NCI-H1417 treated with DMSO at 0.1 percent for 48 hours (cell line): ENCODE measurements around the gene SREBF2.
"Not testable (repeated sequence)": the region's sequence is repeated elsewhere in the genome, so short reads cannot be mapped to it uniquely, and the experiment has no call there.

ENCODE experiments used
- DNase-seq: peaks from one replicate; lab custom pipeline; 2025; lab: John Stamatoyannopoulos, UW

Gene SREBF2

DNA sequence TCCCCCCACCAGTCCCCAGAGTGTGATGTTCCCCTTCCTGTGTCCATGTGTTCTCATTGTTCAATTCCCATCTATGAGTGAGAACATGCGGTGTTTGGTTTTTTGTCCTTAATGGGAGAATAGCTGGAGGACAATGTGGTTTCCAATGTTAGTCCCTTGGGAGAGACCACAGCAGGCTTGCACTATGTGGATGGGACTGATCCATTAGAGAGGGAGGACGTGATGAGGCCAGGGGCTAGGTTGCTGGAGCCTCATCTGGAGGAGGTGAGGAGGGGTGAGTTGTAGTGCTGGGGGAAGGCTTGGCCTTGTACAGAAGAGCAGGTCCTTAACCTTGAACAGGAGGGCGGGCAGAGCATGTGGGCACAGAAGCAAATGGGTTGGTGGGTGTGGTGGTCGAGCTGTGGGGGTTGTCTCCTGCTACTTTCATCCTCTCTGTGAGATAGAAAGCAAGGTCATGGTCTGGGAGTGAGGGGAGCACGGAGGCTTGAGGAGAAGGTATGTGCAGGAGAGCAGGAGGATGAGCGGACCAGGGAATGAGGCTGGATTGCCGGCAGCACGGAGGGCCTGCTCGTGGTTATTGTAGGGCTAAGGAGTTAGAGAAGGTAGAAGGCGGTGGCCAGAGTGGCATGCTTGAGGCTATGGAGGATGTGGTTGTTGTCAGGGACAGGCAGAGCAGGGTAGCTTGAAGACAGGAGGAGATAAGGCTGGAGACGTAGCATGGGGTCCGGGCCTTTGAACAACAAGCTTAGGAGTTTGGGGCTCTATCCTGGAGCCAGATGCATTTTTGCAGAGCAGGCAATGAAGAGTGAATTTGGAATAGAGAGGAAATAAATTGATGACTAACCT is 11.2 kb upstream of the SREBF2 start:
- no peak for DNase-seq

DNA sequence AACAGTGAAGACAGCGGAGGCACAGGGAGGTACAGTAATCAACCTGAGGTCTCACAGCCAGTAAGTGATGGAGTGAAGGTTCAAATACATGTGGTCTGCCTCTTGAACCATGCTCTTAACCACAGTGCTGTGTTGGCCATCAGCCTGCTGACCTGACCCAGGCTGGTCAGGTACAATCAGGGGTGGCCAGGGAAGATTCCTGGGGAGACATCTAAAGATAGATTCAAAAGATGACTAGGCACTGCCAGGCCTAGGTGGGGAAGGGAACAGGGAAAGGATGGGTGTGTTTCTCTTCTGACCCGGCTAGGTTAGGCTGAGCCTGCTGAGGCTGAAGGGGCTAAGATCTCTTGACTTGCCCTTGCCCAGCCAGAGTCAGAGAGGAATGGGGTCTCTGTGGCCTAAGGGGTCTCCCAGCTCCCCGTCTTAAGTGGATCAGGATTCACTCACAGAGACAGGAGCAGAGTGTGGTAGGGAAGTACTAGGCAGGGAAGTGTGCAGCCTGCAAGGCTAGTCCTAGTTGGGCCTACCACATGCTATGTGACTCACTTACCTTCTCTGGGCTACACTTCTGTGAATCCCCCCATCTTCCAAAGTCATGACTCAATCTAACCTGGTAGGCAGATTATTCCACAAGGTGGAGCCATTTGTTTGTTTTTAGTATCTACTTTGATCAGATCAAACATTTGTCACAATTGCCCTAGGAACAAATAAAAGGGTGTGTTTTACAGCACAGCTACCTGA is 10.4 kb upstream of the SREBF2 start:
- DNase-seq = no peak

DNA sequence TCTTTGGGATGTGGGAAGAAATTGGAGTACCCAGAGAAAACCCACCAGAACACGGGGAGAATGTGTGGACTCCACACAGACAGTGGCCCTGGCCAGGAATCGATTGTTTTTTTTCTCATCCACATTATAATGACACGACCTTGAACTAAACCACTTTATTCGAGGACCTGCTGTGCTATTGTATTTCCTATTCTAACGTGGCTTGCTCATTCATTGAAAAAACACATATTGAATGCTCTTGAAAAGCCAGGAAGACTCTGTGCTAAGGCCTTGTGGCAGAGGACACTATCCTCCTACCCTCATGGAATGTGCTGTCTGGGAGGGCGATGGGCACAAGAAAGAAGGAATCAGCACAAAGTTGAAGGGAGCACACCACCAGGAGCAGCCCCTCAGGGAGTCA is 9.1 kb upstream of the SREBF2 start:
- no peak for DNase-seq

DNA sequence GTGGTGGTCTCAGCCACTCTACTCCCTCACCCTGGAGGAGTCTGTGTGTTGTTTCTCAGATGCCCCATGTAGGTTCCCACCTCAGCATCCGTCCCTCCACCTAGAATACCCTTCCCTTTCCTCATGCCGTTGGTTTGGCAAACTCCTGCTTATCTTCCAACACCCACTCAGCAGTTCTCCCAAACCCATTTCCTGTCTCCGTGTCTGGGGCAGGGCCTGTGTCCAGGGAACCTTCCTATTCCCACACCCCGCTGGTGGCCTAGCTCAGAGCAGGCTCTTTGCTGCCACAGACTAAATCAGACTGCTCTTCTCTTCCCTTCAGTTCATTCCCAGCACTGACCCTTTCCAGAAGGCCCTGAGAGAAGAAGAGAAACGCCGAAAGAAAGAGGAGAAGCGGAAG is 7.5 kb upstream of the SREBF2 start:
- no peak for DNase-seq

DNA sequence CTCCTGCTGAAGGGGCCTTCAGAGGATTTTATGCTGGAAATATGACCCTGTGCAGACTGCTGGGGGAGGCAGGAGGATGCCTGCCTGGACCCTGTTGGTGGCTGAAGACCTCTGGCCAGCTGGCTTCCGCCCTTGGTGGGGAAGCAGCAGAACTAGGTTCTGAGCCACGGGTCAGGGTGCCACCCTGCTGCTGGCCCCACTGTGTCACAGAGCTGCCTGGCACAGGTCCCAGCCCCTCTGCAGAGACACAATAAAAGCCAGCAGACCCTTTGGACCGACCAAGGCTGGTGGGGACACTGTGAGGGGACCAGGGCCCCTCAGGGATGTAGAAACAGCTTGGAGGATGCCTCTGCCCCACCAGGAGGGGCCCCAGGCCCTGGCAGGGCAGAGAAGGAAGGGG is 6.9 kb upstream of the SREBF2 start:
- DNase-seq = no peak

DNA sequence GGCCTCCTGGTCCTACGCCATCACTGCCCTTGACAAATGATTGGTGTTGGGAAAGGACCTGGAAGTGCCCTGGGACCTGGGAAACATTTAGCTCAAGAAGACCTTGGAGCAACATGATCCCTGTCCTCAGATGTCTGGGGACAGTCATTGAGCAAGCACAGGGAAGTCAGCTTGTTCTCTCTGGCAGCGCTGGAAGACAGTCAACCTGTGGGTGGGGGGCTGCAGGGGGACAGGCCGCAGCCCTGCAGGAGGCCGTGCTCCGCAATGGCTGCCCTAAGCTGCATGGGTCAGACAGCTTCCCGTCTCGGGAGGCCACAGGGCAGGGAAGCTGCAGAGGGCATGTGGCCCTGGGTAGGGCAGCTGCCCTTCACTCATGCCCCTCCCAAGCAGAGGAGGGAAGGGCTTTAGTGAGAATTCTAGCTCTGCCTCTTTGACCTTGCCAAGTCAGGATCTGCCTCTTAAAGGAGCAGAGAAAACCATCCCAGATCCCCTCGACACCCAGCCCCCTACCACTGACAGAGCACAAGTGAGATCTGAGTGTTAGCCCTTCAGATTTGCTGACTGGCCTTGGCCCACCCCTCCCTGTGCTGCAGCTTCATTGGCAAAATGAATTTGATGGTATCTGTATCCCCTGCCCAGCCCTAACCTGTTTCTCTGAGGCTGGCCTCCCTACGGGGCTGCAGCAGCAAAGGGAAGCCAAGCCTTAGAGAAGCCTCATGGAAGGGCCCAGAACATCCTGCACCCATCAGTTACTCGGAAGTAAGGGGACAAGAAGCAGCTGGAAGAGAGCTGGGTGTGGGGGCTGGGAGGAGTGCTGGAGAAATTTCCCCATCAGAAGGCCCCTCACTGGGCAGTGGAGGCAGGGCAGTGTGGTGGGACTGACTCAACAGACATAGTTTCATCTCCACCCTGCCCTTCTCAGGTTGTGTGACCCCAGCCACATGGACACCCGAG is 6.2 kb upstream of the SREBF2 start:
- no peak for DNase-seq

DNA sequence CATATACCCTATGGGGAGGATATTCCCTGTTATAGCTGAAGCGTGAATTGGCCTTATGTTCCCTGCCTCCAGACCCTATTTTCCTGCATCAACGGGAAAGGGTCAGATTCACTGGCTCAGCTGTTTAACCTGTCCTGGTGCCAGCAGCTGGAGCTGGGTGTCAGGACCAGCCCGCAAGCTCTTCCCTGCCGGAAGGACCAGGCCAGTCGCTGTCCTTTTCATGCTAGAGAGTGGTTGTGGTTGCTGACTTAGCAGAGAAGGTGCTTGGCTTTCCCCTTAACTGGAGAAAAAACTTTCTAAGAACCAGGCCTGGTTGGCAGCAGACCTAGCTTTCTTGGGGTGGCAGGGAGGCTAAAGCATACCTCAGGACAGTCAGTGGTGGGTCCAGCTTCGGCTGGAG is 5.2 kb upstream of the SREBF2 start:
- DNase-seq = no peak

DNA sequence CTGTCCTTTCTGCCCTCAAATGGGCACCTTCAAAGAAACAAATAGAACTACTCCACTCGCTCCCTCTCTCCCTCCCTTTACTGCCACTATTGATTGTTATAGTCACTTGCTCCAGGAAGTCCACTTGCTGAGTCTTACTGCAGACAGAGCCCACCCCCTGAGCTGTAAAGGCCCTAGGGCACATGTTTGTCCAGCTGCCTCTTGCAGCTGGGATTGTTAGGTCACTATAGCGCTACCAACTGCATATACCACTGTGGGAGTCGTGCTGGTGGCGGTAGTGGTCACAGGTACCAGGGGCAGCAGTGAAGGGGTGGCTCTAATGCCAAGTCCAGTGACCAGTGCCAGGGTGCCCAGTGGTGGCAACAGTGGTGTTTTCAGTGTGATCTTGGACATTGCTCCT is 4.4 kb upstream of the SREBF2 start:
- DNase-seq = peak; percentile 29

DNA sequence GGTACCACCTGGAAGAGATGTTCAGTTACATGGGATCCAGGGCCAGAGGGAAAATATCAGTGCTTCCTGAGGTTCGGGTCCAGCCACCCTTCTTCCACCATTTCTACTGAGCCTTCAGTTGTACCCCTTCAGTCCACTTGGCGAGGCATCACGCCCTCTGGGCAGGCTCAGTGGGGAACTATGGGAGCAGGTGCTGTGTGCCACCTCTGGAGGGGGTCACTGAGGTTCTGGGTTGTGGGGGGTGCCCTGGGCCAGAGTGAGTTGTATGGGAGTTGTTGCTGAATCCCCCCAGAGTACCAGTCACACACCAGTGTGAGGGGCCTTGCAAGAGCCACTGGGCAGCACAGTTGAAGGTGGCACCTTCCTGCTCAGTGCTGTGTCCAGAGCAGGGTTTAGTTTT is 2.7 kb upstream of the SREBF2 start:
- no peak for DNase-seq

DNA sequence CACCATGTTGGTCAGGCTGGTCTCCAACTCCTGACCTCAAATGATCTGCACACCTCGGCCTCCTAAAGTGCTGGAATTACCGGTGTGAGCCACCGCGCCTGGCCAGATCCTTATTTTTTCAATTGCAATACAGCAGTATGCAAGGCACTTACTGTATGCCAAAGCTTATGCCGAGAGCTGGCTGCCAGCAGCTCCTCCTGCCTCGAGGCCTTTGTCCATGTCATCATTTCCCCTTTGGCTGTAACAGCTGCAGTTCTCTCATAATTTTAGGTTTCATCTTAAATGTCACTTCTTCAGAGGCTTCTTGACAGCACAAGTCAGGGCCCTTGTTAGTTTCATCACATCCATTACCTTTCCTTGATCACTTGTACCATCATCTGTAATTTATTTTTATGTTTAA is 1.5 kb upstream of the SREBF2 start:
- no peak for DNase-seq

DNA sequence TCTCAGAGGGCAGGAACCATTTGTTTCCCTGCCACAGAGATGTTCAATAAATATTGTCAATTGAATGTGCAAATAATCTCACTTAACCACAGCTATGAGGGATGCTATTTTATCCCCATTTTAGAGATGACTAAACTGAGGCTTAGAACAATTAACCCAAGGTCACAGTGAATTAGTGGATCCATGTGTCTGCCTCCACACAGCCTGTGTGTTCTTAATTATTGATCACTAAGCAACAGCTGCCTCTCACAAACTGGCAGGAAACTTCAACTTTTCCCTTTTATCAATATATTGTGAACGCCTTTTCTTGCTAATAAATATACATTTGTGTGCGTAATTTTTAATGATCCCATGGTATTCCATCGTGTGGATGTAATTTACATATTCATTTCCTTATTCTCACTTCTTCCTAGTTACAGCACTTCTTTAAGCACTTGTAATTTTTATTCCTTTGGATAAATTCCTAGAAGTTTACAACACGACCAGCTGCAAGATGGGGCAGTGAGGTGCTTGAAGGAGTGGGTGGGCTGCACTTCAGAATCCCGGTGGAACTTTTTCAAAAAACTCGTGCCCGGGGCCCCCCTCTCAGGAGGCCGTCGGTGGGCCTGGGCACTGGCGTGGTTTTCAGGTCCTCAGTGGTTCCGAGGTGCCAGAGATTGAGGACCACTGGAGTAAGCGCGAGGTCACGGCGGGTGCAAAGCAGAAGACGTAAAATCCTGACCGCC is 915 bp upstream of the SREBF2 start:
- DNase-seq = no peak

DNA sequence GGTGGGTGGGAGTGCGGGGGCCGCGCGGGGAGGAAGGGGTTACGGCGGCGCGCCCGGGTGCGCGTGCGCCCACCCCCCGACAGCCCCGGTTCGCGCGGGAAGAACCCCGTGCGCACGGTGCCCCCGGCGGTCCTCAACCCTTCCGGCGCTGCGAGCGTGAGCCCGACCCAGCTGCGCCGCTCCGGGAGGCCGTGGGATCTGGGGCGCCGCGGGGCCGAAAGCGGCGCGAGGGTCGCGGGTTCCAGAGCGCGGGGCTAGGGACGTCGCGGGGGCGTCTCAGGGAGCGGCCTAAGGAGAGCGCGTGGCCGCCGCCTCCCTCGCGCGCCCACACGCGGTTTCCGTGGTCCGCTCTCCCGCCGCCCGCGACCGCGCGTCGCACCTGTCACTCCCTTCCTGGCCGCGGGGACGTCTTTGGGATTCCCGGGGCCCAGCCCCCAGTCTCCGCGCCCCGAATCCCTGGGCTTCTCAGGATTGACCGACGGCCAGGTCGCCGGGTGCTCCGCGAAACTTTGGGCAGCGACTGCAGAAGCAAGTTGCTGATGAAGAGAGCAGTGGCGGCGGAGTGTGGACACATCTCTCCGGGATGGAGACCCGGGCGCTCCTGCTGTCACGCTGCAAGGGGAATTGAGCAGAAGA is 582 bp downstream of the SREBF2 start:
- no peak for DNase-seq

DNA sequence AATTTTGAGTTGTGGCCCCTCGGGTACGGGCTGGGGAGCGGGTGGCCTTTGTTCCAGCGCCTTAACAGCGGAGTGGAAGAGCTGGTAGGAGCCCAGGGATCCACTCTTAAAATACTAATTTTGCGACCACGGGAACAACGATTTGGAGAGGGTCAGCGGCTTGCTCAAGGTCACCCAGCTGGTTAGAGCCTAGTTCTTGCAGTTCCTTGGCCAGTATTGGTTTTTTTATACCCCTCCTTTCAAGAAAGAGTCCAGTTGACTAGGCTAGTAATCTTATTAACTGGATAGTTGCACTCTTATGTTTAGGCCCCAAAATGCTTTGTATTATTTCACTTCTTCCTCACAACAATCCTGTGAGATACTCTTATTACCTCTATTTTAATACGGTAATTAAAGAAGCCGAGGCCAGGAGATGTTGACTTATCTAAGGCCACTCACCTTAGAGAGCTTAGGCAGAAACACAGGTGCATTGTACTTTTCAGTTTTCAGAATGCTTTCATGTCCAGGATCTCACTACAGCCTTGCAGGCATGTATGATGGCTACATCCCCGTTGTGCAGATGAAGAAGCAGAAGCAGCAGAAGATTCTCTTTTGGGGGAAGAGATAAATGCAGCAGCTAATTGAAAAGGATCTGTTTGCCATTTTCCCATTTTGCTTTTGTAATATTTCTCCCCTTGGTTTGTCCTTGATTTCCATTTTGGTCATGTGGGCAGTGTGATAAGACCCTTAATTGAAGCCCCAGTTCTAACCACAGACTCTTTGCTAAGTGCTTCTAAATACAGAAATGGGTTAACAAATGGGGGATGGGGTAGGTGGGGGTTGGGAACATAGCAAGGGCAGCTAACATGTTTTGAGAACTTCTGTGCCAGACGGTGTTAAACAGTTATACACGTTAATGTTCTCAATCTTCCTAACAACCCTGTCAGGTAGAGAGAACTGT is 1.4 kb downstream of the SREBF2 start:
- no peak for DNase-seq

DNA sequence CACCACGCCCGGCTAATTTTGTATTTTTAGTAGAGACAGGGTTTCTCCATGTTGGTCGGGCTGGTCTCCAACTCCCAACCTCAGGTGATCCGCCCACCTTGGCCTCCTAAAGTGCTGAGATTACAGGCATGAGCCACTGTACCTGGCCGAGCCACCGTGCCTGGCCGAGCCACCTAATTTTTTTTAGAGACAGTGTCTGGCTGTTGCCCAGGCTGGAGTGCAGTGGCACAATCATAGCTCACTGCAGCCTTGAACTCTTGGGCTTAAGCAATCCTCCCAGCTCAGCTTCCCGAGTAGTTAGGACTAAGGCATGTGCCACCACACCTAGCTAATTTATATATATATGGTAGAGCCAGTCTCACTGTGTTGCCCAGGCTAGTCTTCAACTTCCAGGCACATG is 2.6 kb downstream of the SREBF2 start:
- DNase-seq = not testable (repeated sequence)

DNA sequence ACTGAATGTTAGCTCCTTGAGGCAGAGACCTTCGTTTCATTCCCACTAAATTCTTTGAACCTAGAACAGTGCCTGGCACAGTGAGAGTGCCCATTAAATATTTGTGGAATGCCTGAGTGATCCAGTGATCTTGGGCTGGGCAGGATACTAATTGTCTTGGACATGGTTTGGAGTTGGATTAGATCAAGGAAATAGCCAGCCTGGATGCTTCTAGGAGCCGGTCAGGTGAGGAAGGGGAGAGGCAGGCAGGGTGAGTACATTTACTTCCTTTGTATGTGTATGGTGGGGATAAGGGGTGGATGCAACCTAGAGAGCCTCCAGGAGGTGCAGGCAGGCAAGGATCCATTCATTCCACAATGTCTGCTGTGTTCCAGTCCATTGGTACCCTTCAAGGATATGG is 3.6 kb downstream of the SREBF2 start:
- no peak for DNase-seq

DNA sequence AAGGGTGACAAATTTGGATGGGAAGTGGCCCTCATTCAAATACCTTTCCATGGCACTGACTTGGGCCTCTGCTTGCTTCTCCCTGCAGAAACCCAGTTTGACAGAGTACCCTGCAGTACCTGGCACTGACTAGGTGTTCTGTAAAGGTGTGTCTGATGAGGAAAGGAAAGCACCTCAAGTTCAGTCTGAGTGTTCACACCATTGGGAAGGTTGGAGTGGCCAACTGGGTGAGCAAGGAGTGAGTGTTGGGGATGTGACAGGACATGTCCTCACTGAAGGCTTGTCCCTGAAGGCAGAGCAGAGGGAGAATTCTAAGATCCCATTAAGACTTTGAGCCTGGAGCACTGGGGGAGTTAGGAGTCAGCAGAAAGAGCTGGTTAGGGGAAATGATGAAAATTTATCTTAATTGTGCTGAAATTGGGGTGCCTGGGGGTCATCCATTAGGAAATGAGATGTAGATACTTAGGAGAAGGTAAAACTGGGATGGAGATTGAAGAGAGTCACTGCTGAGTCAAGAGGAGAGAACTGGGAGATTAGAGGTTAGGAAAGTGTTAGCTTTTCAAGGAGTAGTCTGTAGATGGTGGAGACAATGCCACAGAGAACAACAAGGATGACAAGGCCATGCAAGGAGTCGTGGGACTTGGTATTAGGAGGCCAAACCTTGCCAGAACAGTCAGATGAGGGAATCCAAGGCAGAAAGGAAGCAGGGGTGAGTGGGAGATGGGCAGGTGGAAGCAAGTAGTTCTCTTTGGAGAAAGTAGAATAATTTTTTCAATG is 6.1 kb downstream of the SREBF2 start:
- no peak for DNase-seq

DNA sequence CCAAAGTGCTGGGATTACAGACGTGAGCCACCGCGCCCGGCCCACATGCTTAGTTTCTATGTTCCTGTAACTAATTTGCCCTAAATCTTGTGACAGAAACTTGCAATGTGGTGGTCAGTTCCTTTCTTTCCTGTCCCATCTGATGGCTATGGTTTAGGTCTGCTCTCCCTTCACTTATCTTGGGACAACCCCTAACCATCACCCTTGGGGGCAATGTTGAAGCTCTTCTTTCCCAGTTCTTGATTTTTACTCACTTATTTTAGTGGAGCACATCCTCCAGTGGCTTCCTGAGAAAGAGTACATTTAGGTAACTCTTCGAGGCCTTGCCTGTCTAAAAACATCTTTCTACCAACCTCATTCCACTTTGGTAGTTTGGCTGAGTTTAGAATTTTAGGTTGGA is 7.3 kb downstream of the SREBF2 start:
- no peak for DNase-seq

DNA sequence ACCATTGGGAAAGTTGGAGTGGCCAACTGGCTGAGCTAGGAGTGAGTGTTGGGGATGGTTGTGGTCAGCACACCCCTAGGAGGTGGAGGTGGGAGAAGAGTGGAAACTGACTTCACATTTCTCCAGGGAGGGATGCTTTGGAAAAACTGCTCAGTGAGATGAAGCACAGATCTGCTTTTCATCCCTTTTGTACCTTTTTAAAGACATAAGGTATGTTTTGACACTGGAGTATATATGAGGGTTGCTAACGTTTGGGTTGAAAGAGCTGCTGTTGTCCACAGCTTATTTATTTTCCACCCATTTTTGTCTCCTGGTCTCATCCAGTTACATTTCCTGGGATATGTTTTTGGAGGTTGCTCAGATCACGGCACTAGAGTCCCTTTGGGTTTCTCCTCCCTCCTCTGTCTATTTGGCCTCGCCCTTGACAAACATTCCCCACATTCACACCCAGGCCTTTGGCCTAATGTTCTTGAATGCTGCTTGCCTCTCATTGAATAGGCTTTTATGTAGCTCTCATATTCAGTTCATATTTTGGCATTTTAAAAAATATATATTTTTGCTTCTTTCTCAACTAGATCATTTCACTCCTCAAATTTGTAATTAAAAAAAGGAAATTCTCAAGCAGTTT is 8.3 kb downstream of the SREBF2 start:
- DNase-seq = no peak
